Left hindlimb (tissue), 1 donor: ENCODE data around the gene C1orf52.
A peak's percentile ranks its signal among the peaks of the same experiment; 100 is the strongest.

Source experiments
- DNase-seq: peaks from one replicate; pipeline ENCODE4 v3.0.0-alpha.2; 2018

C1orf52 gene

DNA sequence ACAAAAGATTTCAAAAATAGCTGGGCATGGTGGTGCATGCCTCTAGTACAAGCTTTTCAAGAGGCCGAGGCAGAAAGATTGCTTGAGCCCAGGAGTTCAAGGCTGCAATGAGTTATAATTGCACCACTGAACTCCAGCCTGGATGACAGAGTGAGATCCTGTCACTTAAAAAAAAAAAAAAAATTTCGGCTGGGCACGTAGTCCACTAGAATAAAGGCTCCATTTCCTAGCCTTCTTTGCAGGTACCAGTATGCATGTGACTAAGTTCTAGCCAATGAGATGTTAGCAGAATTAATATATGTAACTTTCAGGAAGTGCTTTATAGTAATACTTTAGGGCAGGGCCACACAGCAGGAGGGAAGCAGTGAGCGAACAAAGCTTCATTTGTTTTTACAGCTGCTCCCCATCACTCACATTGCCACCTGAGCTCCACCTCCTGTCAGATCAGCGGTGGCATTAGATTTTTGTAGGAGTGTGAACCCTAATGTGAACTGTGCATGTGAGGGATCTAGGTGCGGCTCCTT, 29.8 kb downstream of the C1orf52 start:
- DNase-seq = no peak

DNA sequence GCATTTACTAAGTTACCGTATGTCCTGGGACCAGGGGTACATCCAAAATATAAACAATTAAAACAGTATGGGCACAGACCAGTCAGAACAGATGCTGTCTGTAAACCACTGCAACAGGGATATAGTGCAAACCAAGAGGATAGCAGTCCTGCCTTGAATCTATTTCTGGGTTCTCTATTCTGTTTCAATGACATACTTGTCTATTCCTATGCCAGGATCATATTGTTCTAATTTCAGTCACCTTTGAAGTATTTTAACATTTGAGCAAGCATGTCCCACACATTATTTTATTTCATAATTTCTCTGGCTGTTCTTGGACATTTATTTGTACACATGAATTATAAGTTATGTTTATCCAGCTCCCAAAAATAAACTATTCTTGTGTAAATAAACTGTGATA, 30.5 kb downstream of the C1orf52 start:
- no peak for DNase-seq

DNA sequence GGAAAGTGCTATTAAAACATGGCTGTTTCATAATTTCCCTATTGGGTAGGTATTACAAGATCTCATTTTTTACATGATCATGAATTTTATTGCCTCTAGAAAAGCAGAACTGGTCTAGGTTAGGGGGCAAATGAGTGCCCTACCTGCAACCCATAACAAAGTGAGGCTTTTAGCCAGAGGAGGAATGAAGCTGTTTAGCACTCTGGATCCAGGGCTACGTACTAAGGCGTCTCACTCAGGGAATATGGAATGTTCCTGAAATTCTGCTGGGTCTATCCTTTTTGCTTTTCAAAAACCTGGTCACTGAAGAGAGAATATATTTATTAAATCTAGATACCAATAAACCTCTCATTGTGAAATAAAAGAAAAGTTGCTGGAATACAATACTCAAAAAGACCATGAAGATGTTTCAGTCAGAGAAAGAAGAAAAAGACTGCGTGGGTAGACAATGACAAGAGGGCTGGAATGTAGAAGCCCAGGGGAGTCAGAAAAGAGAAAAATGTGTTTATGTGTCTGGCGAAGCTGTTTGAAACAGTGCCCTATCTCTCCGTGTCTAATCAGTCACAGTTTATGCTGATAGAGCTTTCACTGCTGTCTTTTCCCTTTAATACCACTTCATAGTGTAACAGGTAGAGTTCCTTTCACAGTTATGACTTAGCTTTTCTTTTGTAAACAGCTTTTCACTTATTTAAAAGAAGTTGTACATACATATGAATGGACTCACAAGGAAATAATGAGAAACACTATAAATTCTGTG, 33.7 kb downstream of the C1orf52 start:
- no peak for DNase-seq

DNA sequence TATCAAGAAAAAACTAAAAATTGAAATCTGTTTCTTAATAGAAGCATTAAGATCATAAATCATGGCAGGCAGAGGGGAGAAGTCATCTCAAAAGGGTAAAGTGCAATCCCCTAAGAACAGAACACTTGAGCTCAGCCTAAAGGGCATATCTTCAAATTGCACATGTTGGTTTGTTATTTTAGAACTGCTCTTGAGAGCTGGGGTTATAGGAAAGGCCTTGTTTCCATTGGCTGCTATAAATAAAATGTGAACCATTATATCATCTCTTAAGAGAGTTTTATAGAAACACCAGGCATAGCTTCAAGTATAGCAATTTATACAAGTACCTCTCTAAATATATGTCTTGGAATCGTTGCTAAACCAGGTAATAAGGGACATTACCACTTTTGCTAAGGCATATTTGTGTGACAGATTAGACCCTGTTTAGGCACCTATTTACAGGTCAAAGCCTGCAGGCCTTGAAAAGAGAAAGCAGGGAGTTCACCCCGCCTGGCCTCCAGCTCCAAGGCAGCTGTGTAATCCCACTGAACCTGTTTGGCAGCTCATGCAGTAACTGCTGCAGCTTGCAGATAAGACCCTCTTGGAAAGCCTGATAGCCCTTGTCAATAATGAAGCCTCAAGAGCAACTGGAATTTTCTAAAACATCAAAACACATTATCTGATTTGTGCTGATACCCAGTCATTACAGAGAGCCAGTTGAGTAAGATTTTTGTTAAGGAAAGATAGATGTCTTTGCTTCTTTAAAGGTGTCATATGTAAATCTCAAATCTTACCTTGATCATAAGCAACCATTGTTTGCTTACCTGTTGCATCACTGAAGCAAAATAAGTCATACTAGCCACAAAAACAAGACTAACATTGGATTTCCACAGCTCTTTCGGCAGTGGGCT, 34.5 kb downstream of the C1orf52 start:
- DNase-seq = no peak

DNA sequence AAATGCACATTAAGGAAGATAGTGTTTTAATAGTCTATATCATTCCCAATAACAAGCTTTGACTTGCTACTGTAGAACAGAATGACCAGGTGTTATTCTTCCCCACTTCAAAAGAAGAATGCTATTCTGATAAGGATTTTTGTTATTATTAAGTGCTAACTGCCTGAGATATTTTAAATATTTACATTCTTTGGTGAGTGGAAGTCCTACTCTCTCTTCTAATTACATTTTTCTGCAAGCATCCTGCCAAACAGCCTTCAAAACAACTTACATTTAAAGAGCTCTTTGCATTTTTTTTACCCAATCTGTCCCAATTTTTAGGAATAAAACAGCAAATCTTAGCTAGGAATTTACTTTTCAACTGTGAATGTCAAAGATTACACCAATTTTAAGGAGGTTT, 35.2 kb downstream of the C1orf52 start:
- DNase-seq = no peak

DNA sequence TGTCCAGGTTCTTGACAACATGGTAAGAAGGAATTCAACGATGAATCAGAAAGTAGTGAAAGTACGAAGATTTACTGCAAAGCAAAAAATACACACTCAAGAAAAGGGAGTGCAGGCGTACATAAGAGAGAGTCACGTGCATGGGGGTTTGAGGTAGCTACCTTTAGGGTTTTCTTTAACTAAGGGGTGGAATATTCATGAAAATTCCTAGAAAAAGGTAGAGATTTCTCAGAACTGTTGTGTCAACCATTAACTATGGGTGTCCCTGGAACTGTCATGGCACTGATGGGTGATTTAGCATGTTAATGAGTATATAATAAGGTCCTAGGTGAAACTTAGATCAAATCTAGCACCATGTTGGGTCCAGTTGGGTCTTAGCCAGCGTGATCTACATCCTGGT, 36.1 kb downstream of the C1orf52 start:
- DNase-seq = no peak

DNA sequence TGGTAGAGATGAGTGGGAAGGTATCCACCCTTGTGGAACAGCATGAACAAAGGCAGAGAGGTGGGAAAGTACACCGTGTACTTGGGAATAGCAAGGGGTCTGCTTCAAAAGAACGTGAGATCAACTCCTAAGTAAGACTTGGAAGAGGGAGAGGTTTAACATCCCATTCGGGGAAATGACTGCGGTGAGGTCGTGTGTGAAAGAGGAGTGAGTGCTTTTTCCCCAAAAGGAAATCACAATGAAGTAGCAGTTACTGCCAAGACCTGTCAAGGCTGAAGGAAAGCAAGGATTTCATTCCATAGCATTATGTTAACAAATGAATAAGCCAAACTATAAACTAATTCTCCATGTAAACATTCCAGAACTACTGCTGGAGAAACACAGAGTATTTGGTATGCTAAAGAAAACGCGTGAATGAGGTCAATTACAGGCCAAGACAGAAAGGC, 38.7 kb downstream of the C1orf52 start:
- DNase-seq = peak; percentile 48

DNA sequence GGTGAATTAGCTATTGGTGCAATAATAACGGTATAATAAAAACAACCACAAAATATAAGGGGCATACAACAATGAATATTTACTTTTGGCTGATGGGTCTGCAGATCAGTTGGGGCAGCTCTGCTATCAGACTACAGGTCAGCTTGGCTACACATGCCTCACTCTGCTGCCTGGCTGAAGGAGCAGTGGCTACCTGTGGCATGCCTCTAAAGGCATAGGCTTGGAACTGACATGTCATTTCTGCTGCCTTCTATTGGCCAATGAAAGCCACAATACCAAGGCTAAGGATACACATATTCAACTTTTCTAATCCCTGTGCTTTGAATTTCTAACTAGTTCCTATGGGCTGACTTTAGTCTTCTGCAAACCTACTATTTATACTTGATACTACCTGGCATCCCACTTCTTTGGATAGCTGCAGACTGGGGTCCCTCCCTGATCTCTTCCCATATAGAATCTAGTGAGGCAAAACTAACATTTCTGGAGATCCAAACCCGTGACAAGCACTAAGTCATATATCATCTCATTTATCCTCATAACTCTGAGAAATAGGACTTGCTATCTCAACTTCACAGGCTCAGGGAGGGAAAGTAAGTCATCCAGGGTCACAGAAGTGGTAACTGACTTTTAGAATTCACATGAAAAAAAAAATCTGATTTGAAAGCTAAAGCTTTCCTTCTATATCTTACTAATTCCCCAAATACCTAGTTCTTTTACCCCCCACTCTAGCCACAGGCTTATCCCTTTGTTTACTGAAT, 39.4 kb downstream of the C1orf52 start:
- DNase-seq = no peak

DNA sequence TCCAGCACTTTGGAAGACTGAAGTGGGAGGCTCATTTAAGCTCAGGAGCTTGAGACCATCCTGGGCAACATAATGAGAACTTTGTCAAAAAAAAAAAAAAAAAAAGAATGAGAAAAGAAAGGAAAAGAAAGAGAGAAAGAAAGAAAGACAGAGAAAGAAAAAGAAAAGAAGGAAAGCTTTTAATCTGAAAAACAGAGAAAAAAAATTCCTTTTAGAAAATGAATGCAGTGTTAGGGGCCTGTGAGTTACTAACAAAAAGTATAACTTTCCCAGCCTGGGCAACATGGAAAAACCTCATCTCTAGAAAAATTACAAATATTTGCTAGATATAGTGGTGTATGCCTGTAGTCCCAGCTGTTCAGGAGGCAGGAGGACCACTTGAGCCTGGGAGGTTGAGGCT, 42.8 kb downstream of the C1orf52 start:
- no peak for DNase-seq

DNA sequence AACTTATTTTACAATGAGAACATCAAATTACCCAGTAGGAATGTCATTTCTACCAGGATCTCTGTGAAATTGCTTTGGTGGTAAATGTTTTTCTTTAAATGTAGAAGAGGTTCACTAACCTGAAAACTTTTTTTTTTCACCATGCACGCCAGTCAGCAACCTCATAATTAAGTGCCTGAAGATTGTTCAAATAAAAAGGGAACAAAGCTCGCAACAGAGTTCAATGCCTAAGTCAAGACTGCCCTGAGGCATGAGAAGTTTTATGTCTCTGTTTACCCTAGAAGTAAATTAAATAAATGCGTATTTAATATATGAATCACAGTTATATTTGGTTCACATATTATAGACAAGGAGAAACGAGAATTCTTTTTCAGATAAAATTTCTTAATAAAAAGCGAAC, 44.8 kb downstream of the C1orf52 start:
- no peak for DNase-seq

DNA sequence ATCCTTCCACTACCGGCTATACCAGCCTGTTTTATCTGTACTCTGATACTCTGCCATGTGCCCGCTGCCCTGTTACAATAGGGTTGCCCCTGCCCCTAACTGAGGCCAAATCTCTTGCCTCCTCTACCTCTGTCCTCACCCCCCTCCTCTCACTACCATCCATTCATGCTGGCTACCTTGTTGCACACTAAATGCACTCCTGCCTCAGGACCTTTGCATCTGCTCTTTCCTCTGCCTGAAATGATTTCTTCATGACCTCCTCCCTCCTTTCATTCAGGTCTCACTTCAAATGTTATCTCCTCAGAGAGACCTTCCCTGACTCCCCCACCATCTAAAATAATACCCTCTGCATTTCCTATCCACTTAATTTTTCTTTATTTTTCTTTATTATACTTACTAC, 51.0 kb downstream of the C1orf52 start:
- DNase-seq = no peak

DNA sequence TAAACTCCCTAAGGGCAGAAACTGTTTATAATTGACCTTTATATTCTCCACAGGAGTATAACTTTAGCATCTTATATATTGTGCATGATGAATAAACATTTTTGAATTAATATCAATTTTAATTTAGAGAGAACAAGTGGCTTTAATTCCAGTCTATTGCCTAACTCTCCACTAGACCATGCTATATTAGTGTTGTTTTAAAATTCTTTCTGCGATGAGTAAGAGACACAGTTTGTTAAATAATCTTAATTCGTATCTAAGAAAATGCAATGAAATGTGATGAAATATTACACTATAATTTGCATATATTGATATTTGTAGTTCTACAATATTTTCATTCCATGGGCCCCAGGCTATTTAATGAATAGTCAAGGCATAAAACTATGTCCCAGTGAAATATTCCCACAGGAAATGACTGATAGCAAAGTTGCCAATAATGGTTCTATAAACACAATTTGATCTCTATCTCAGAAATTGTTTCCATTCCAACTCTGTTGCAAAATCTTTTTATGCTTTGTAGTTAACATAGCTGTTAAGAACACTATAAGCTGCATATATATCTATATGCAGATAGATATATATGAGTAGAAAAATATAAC, 55.8 kb downstream of the C1orf52 start:
- no peak for DNase-seq

DNA sequence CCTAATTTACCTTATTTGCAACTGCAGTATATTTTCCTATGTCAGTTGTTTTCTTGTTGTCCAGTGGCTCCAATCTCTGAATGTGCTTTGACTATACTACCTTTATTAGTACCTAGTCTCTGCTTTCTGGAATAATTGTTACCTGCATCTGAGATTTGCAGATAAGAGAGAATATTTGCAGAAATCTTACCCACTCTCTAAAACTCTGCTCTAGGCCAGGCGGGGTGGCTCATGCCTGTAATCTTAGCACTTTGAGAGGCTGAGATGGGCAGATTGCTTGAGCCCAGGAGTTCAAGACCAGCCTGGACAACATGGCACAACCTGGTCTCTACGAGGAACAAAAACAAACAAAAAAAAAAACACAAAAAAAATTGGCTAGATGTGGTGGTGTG, 56.6 kb downstream of the C1orf52 start:
- no peak for DNase-seq

DNA sequence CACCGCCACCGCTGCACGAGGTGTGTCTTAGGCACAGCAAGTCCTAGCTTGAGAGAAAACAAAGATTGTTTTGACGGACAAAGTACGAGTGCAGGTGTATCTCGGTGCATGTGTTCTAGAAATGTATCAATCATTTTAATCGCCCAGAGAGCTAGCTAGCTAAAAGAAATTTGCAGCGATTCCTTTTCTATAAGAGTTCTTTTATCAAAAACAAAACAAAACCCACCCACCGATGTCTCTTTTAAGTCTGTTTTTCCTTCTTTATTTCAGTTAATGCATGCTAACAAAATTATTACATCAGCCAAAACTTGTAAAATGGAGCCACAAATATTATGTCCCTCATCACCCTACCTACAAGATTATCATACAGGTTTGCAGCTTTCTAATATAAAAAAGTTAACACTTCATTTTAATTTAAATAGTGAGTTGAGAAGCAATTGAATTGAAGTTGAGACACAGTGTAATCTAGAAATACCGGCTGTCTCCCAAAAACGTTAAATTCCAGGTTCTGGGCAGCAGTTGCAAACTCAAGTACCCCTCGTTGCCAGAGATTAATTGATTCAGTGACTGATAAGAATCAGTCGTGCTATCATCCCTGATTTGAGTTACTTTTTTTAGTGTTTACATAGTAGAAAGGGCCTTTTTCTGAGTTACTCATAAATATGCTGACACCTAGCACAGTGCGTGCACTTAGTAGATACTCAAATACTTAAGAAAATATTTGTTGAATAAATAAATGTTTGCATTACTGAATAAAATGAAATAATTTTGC, 57.2 kb downstream of the C1orf52 start:
- no peak for DNase-seq

DNA sequence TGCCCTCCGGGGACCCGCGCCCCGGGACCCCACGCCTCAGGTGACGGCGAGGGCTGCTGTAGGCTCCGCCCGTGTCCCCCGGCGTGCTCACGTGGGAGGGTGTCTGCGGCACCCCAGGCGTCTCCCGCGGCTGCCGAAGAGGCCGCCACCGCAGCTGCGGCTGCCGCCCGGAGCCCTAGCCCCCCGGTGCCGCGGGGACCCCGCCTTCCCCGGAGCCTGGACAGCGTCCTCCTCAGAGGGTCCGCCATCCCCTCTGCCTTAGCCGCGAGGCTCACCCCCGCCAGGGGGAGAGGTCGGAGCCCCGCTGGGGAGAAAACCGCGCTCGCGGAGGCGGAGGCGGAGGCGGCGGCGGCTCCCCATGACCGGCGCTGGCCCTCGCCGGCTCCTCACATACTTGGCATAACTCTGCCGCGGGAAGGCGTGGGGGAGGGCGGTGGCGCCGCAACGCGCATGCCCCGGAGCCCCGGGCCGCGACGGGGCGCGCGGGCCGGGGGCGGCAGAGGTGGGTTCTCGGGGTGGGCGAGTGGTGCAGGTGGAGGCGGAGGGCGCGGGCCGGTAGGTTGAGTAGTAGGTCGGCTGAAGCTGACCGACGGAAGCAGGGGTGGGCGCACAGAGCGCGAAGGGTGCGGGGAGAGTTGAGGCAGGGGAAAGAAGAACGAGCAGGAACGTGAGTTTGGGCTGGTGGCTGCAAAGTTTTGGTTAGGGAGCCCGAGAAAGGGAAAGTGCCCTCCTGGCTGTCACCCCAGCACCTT, 57.9 kb downstream of the C1orf52 start:
- peak; percentile 76 for DNase-seq

DNA sequence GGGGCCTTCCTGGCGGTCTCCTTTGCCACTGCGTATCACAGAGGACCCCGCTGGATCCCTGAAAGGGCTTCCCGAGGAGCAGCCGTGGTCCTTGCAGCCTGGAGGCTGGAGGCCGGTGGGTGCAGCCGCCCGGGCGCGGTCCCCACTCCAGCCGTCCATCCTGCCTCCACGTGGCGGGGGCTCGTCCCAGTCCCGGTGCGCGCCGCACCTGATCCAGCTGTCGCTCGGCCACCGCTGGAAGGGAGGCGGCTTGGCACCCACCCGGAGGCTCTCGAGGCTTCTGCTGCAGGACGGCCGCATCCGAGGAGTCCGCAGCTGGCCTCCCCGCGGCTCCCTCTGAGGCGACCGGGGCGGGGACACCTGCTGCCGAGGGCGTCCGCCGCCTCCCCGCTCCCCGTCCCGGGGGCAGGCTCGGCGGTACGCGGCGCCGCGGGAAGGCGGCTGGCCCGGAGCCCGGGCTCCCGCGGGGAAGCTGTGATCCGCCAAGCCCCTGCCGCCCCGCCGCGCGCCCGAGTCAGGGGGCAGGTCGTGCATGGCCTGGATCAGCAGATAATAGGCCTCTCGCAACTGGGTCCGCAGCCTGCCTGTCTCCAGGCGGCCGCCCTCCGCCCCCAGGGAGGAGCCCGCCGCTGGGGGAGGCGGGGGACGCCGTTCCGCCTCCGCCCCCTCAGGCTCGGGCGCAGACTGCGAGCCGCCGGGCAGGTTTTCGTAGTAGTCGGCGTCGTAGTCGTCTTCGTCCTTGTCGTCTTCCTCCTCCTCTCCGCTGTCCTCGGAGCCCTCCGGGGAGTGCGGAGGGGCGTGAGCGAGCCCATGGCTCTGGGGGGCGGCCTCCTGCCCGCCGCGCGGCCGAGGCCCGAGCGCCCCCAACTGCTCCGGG, 58.8 kb downstream of the C1orf52 start, which contains the start of gene SYDE2:
TSS of gene SYDE2 (minus strand) at position 554 of the 877 bp plus-strand sequence. CDS start at position 534, 20 bp downstream.
- DNase-seq = peak; percentile 75
